Trophoblast cell (in vitro differentiated cells and primary cell): Measurements from ENCODE around the gene YBEY.
A peak's percentile ranks its signal among the peaks of the same experiment; 100 is the strongest.

ENCODE experiments used
- DNase-seq, 2 donors: peaks; one replicate each; pipeline ENCODE4 v3.0.0-alpha.2; 2016
- H2AFZ ChIP-seq: 2 replicates; pipeline ENCODE4 v1.6.1; 2013; ENCODE audit warnings: low read length, moderate library complexity, mild to moderate bottlenecking; ENCODE audit not compliant: insufficient read depth, poor library complexity
- H2AK5ac ChIP-seq: 2 replicates; pipeline ENCODE4 v1.6.1; 2013; ENCODE audit warnings: mild to moderate bottlenecking, low read length
- H2BK120ac ChIP-seq: 2 replicates; pipeline ENCODE4 v1.6.1; 2013; ENCODE audit warnings: low read length, mild to moderate bottlenecking, moderate library complexity; ENCODE audit not compliant: insufficient read depth, poor library complexity
- H2BK12ac ChIP-seq: 2 replicates; pipeline ENCODE4 v1.6.1; 2013; ENCODE audit warnings: mild to moderate bottlenecking, low read length, moderate library complexity
- H2BK5ac ChIP-seq: 2 replicates; pipeline ENCODE4 v1.6.1; 2013; ENCODE audit warnings: low read length, low read depth, moderate library complexity, mild to moderate bottlenecking; ENCODE audit not compliant: poor library complexity
- H3K14ac ChIP-seq: 2 replicates; pipeline ENCODE4 v1.6.1; 2013; ENCODE audit warnings: mild to moderate bottlenecking, low read length
- H3K18ac ChIP-seq: 2 replicates; pipeline ENCODE4 v1.6.1; 2013; ENCODE audit warnings: mild to moderate bottlenecking, low read length
- H3K23ac ChIP-seq: 2 replicates; pipeline ENCODE4 v1.6.1; 2013; ENCODE audit warnings: low read length
- H3K27ac ChIP-seq: 2 replicates; pipeline ENCODE4 v1.5.1; 2013; ENCODE audit warnings: low read depth, mild to moderate bottlenecking, inconsistent platforms, low read length, moderate library complexity
- H3K27me3 ChIP-seq: 2 replicates; pipeline ENCODE4 v1.6.1; 2013; ENCODE audit warnings: inconsistent platforms, mild to moderate bottlenecking, low read length, moderate library complexity; ENCODE audit not compliant: insufficient read depth
- H3K36me3 ChIP-seq, 2 experiments: 1 replicate in 1 of 2; 2 replicates in 1 of 2; pipeline ENCODE4 v1.6.1; 2013; ENCODE audit warnings: low read length in 2 of 2, mild to moderate bottlenecking in 2 of 2, moderate library complexity in 1 of 2; ENCODE audit not compliant: insufficient read depth in 2 of 2, control insufficient read depth in 1 of 2
- H3K4ac ChIP-seq: 2 replicates; pipeline ENCODE4 v1.6.1; 2013; ENCODE audit warnings: low read depth, mild to moderate bottlenecking, low read length, moderate library complexity
- H3K4me1 ChIP-seq, 2 experiments: 1 replicate in 1 of 2; 2 replicates in 1 of 2; pipeline ENCODE4 v1.6.1; 2013; ENCODE audit warnings: low read length in 2 of 2, mild to moderate bottlenecking in 2 of 2, moderate library complexity in 1 of 2; ENCODE audit not compliant: insufficient read depth in 2 of 2, control insufficient read depth in 1 of 2
- H3K4me2 ChIP-seq: 2 replicates; pipeline ENCODE4 v1.6.1; 2013; ENCODE audit warnings: inconsistent platforms, mild to moderate bottlenecking, low read length, moderate library complexity
- H3K4me3 ChIP-seq: 2 replicates; pipeline ENCODE4 v1.5.1; 2013; ENCODE audit warnings: mild to moderate bottlenecking, low read depth, low read length, inconsistent platforms
- H3K79me1 ChIP-seq: one replicate; pipeline ENCODE4 v1.6.1; 2013; ENCODE audit warnings: low read length
- H3K79me2 ChIP-seq: 2 replicates; pipeline ENCODE4 v1.6.1; 2013; ENCODE audit warnings: low read length, mild to moderate bottlenecking; ENCODE audit not compliant: control insufficient read depth, insufficient read depth, poor library complexity
- H3K9ac ChIP-seq: 2 replicates; pipeline ENCODE4 v1.6.1; 2013; ENCODE audit warnings: mild to moderate bottlenecking, low read length
- H3K9me3 ChIP-seq: 2 replicates; pipeline ENCODE4 v1.6.1; 2013; ENCODE audit warnings: low read depth, mild to moderate bottlenecking, control low read depth, inconsistent platforms, low read length; ENCODE audit not compliant: insufficient read depth
- H4K12ac ChIP-seq: 2 replicates; pipeline ENCODE4 v1.6.1; 2013; ENCODE audit warnings: low read depth, mild to moderate bottlenecking, low read length, moderate library complexity
- H4K8ac ChIP-seq: 2 replicates; pipeline ENCODE4 v1.6.1; 2013; ENCODE audit warnings: low read depth, mild to moderate bottlenecking, low read length, moderate library complexity
- H4K91ac ChIP-seq: one replicate; pipeline ENCODE4 v1.6.1; 2013; ENCODE audit warnings: low read depth, mild to moderate bottlenecking, low read length, moderate library complexity
- WGBS: extraction: QIAGEN DNeasy Blood & Tissue Kit; methylation state at CpG from one replicate; pipeline ENCODE4 v1.1.7; 2013; ENCODE audit warnings: missing lambda C conversion rate; ENCODE audit not compliant: insufficient read length, insufficient coverage; ENCODE audit errors: extremely low coverage; 5-methylcytosine and 5-hydroxymethylcytosine counted together

The YBEY gene

DNA sequence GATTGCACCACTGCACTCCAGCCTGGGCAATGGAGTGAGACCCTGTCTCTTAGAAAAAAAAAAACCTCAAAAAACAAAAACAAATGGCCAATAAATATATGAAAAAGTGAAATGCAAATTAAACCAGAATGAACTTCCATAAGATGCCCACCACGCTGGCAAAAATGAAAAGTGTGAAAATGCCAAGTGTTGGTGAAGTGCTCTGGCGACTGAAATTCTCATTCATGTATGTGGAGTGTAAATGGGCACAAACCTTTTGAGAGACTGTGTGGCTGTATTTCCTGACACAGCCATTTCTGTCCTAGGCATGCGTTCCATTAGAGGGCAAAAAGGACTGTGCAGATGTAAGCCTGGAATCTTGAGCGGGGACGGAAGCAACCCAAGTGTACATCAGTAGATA lies 18.3 kb downstream of the YBEY start:
- no peaks in the 10 kb centered on the region for H3K4me1 ChIP-seq
- H2AK5ac ChIP-seq = no peak overlapping the region
- H3K79me2 ChIP-seq = no peaks in the 10 kb centered on the region
- no peak overlapping the region for H2BK12ac ChIP-seq
- no peak overlapping the region for H4K91ac ChIP-seq
- H2BK120ac ChIP-seq = no peak overlapping the region
- no peak overlapping the region for H3K27ac ChIP-seq
- H2BK5ac ChIP-seq = no peak overlapping the region
- peaks cover 21 to 25% of the 10 kb centered on the region in 2 experiments for H3K36me3 ChIP-seq
- DNase-seq = no peak
- no peak overlapping the region for H4K8ac ChIP-seq
- H3K18ac ChIP-seq = no peak overlapping the region
- H3K4me3 ChIP-seq = no peak overlapping the region
- H3K4me2 ChIP-seq = no peak overlapping the region
- H3K79me1 ChIP-seq = no peaks in the 10 kb centered on the region
- WGBS = no CpG with 5 or more reads among the region's 5 CpGs
- H3K27me3 ChIP-seq = no peaks in the 10 kb centered on the region
- H3K9ac ChIP-seq = peak overlapping the region; percentile 14
- H2AFZ ChIP-seq = no peak overlapping the region
- H3K9me3 ChIP-seq = peaks cover under 1% of the 10 kb centered on the region
- no peak overlapping the region for H4K12ac ChIP-seq
- no peak overlapping the region for H3K14ac ChIP-seq
- peak overlapping the region; percentile 3 for H3K23ac ChIP-seq
- H3K4ac ChIP-seq = no peak overlapping the region

DNA sequence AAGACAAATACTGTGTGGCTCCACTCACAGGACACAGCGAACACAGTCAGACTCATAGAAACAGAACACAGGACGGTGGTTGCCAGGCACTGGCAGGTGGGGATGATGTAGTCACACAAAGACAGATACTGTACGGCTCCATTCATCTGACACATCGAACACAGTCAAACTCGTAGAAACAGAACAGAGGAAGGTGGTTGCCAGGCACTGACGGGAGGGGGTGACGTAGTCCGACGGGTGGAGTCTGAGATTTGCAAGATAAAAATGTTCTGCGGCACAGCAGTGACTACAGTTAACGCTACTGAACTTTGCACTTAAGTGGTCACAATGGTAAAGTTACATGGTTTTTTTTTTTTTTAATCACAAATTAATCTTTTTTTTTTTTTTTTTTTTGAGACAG lies 18.8 kb downstream of the YBEY start:
- no peaks in the 10 kb centered on the region for H3K9me3 ChIP-seq
- no peak overlapping the region for H2AK5ac ChIP-seq
- no peaks in the 10 kb centered on the region for H3K4me1 ChIP-seq
- H3K4me3 ChIP-seq = no peak overlapping the region
- H2BK5ac ChIP-seq = no peak overlapping the region
- no peak overlapping the region for H2AFZ ChIP-seq
- no peak overlapping the region for H4K12ac ChIP-seq
- H3K4ac ChIP-seq = no peak overlapping the region
- no peaks in the 10 kb centered on the region for H3K27me3 ChIP-seq
- peak overlapping the region; percentile 3 for H3K23ac ChIP-seq
- no peaks in the 10 kb centered on the region for H3K79me1 ChIP-seq
- no peak overlapping the region for H3K18ac ChIP-seq
- DNase-seq = peak in 1 of 2 donors; percentile 22
- peaks cover 19 to 21% of the 10 kb centered on the region in 2 experiments for H3K36me3 ChIP-seq
- no peak overlapping the region for H3K14ac ChIP-seq
- no peak overlapping the region for H3K9ac ChIP-seq
- H2BK120ac ChIP-seq = no peak overlapping the region
- H4K91ac ChIP-seq = no peak overlapping the region
- H2BK12ac ChIP-seq = no peak overlapping the region
- no peak overlapping the region for H3K4me2 ChIP-seq
- no peak overlapping the region for H3K27ac ChIP-seq
- no CpG with 5 or more reads among the region's 11 CpGs for WGBS
- H4K8ac ChIP-seq = no peak overlapping the region
- no peaks in the 10 kb centered on the region for H3K79me2 ChIP-seq

DNA sequence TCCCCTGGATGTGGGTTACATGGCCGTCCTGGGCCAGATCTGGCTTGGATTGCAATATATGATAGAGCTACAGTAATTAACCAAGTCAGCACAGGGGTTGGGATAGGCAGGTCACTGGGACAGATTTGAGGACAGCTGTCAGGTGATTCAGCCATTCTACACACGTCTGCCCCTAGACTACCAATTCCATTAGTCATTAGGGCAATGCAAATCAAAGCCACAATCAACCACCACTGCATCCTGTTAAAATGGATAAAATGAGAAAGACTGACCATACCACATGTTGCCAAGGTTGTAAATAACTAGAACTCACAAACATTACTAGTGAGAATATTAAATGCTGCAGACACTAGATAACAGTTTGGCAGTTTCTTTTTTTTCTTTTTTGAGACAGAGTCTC lies 21.5 kb downstream of the YBEY start:
- Histone ChIP-seq H2AFZ (no peak overlapping the region), H3K23ac (no peak overlapping the region), H2BK12ac (no peak overlapping the region), H3K4ac (no peak overlapping the region), H4K8ac (no peak overlapping the region), H3K14ac (no peak overlapping the region), H2AK5ac (no peak overlapping the region), H3K9me3 (no peaks in the 10 kb centered on the region), H3K4me1 (no peaks in the 10 kb centered on the region), H4K12ac (no peak overlapping the region), H3K79me2 (no peaks in the 10 kb centered on the region), H3K4me3 (no peak overlapping the region), H4K91ac (no peak overlapping the region), H3K18ac (no peak overlapping the region), H3K79me1 (no peaks in the 10 kb centered on the region), H3K27ac (no peak overlapping the region), H3K9ac (no peak overlapping the region), H2BK120ac (no peak overlapping the region), H3K36me3 (peaks cover 7 to 12% of the 10 kb centered on the region in 2 experiments), H3K4me2 (no peak overlapping the region), H2BK5ac (no peak overlapping the region), H3K27me3 (no peaks in the 10 kb centered on the region)
- DNase-seq = peak; percentile 45
- WGBS = no CpG with 5 or more reads among the region's 2 CpGs

DNA sequence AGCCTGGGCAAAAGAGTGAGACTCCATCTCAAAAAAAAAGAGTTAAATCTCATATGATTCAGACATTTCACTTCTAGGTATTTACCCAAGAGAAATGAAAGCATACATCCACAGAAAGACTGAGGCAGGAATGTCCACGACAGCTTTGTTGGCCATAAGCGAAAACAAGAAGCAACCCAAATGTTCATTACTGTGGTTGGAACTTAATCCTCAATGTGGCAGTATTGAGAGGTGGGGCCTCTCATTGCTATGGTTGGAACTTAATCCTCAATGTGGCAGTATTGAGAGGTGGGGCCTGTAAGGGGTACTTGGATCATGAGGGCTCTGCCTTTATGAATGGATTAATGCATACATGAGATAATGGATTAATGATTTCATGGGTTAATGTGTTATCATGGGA lies 22.3 kb downstream of the YBEY start:
- Histone ChIP-seq H2AFZ (no peak overlapping the region), H3K14ac (no peak overlapping the region), H3K27ac (no peak overlapping the region), H3K79me2 (no peaks in the 10 kb centered on the region), H3K9me3 (no peaks in the 10 kb centered on the region), H2BK12ac (no peak overlapping the region), H3K4me3 (no peak overlapping the region), H3K4me2 (no peak overlapping the region), H3K4me1 (no peaks in the 10 kb centered on the region), H4K12ac (no peak overlapping the region), H3K4ac (no peak overlapping the region), H2AK5ac (no peak overlapping the region), H3K27me3 (no peaks in the 10 kb centered on the region), H3K79me1 (no peaks in the 10 kb centered on the region), H2BK5ac (no peak overlapping the region), H4K8ac (no peak overlapping the region), H3K36me3 (peaks cover 10 to 16% of the 10 kb centered on the region in 2 experiments), H3K9ac (no peak overlapping the region), H4K91ac (no peak overlapping the region), H3K18ac (no peak overlapping the region), H3K23ac (no peak overlapping the region), H2BK120ac (no peak overlapping the region)
- no CpG with 5 or more reads among the region's 2 CpGs for WGBS
- no peak for DNase-seq
